Activated naive CD8-positive, alpha-beta T cell treated with anti-CD3 and anti-CD28 coated beads, Interleukin-2, amount 10 ng/mL, durations not matched to agents 7 days and 5 days (primary cell): ENCODE data around the gene PDZD8. TPM values are rescaled to one million over a fixed set of nuclear protein-coding genes. Genes with fewer than 3 reads are reported as not detected.

Experiments
- total RNA-seq, 2 experiments: library from RNA; stranded (reverse); gene quantifications; one replicate each; pipeline ENCODE4 v1.2.3, GENCODE V29; 2021

Gene PDZD8
- total RNA-seq, 2 experiments from 2014 or later, result 16.0 to 18.8 TPM

Other genes starting within 250 kb of the PDZD8 start
- gene VAX1, start 237.2 kb downstream of the PDZD8 start, total RNA-seq, result not detected
- gene KCNK18, start 178.0 kb downstream of the PDZD8 start, total RNA-seq, result not detected
- under 1 TPM; 0.14 to 0.17 TPM for gene SLC18A2, start 134.3 kb downstream of the PDZD8 start, total RNA-seq
- gene EMX2, start 167.3 kb upstream of the PDZD8 start, total RNA-seq, result not detected